Kidney (tissue), 14 donors: ENCODE data around the gene ACOX3. TPM values are rescaled to one million over a fixed set of nuclear protein-coding genes. Genes with fewer than 3 reads are reported as not detected.
A peak's percentile ranks its signal among the peaks of the same experiment; 100 is the strongest.

Experiments
- DNase-seq, 5 donors: peaks; one replicate each; pipeline ENCODE4 v3.0.0-alpha.2; 2013 to 2020
- FAIRE-seq: peaks from 2 replicates; lab custom pipeline; 2012; peaks lifted over from hg19 to GRCh38; lab: Jason Lieb, UNC
- H3K27ac ChIP-seq, 2 donors: one replicate each; pipeline ENCODE4 v1.7.0; 2013; ENCODE audit warnings: low read depth in 2 of 2, low read length in 2 of 2, inconsistent platforms in 1 of 2
- H3K27me3 ChIP-seq: one replicate; pipeline ENCODE4 v1.7.1; 2013; ENCODE audit warnings: low read length, inconsistent platforms; ENCODE audit not compliant: control insufficient read depth, insufficient read depth
- H3K36me3 ChIP-seq, 3 donors: one replicate each; pipeline versions ENCODE4 v1.7.0 to v1.7.1; 2013; ENCODE audit warnings: low read length in 3 of 3, control low read depth in 1 of 3, inconsistent platforms in 1 of 3; ENCODE audit not compliant: insufficient read depth in 3 of 3, control insufficient read depth in 2 of 3
- H3K4me1 ChIP-seq, 3 donors: one replicate each; pipeline versions ENCODE4 v1.7.0 to v1.7.1; 2013; ENCODE audit warnings: low read length in 3 of 3, inconsistent platforms in 1 of 3, low read depth in 1 of 3; ENCODE audit not compliant: control insufficient read depth in 2 of 3, insufficient read depth in 2 of 3
- H3K4me3 ChIP-seq, 3 donors: one replicate each; pipeline versions ENCODE4 v1.7.0 to v1.8.1; 2013; ENCODE audit warnings: low read length in 3 of 3, control low read depth in 1 of 3, inconsistent platforms in 1 of 3
- H3K9ac ChIP-seq, 3 donors: one replicate each; pipeline versions ENCODE4 v1.7.0 to v1.7.1; 2013; ENCODE audit warnings: low read length in 3 of 3, control low read depth in 1 of 3, inconsistent platforms in 1 of 3
- H3K9me3 ChIP-seq, 3 donors: one replicate each; pipeline versions ENCODE4 v1.7.0 to v1.7.1; 2013; ENCODE audit warnings: low read length in 3 of 3, control low read depth in 1 of 3, inconsistent platforms in 1 of 3; ENCODE audit not compliant: control insufficient read depth in 2 of 3, insufficient read depth in 1 of 3
- intact Hi-C: fragments of 100-400 bp; cut with DNase I; formaldehyde crosslinking; loops from one replicate; pipeline ENCODE4 v1.11.1; 2022
- polyA plus RNA-seq: library from polyadenylated mRNA; stranded (reverse); fragments of 350-450 nt; fragmentation: Illumina TruSeq; extraction: RNeasy Lipid Tissue Mini Kit (QIAGEN cat#74804); gene quantifications from one replicate; pipeline ENCODE4 v1.2.3, GENCODE V29; 2014; ENCODE audit warnings: low read depth, low replicate concordance; ENCODE audit not compliant: insufficient read depth
- total RNA-seq: library from RNA; stranded (reverse); fragmentation: NEBNext Ultra II Directional; extraction: Animal tissue kit (Norgen Biotek cat#: 25700); gene quantifications from one replicate; pipeline ENCODE4 v1.2.1, GENCODE V29; 2021
- TF ChIP-seq, protein P1 (sequence below): IDR thresholded peaks from 3 replicates; pipeline ENCODE4 v1.5.1; 2012; ENCODE audit warnings: mild to moderate bottlenecking, moderate library complexity, borderline replicate concordance; ENCODE audit not compliant: insufficient read depth; ENCODE audit errors: extremely low read depth
- donor health status: control.
- donor health status: control.
- donor health status: control.
- donor health status: control.
- donor health status: control.
- donor health status: DM: yes; HTN: yes; CAD: no.
- donor health status: Normal renal cell carcinoma (clear cell type).

Gene ACOX3
- total and polyA plus RNA-seq, 2 donors from 2014 or later: 10.1 to 21.7 TPM

DNA sequence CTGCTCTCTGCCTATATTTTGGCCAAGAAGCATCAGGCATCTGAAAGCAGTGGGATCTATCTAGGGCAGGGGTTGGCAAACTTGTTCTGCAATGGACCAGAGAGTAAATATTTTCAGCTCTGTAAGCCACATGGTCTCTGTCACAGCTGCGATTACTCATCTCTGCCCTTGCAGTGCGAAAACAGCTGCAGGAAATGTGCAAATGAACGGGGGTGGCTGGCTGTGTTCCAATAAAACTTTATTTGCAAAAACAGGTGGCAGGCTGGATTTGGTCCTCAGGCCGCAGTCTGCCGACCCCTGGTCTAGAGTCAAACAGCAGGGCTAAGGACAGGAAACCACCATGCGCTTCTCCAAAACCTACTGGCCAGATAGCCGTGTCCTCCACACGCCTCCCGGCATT is 48.6 kb downstream of the ACOX3 start:
- FAIRE-seq: no peak
- Histone ChIP-seq H3K9me3 (no peaks in the 10 kb centered on the region), H3K27ac (no peak overlapping the region), H3K27me3 (no peaks in the 10 kb centered on the region), H3K36me3 (peaks cover 0 to 26% (median 14%) of the 10 kb centered on the region in 3 donors), H3K4me3 (no peak overlapping the region), H3K9ac (no peak overlapping the region), H3K4me1 (peaks cover 7 to 12% (median 7%) of the 10 kb centered on the region in 3 donors)
- intact Hi-C loops: loop anchor here (10.0 kb wide), 1 partner anchor 127 kb away; the partner anchor contains the start of gene HTRA3
- DNase-seq: peak in 1 of 5 donors; percentile 49
- TF ChIP-seq, protein P1, sequence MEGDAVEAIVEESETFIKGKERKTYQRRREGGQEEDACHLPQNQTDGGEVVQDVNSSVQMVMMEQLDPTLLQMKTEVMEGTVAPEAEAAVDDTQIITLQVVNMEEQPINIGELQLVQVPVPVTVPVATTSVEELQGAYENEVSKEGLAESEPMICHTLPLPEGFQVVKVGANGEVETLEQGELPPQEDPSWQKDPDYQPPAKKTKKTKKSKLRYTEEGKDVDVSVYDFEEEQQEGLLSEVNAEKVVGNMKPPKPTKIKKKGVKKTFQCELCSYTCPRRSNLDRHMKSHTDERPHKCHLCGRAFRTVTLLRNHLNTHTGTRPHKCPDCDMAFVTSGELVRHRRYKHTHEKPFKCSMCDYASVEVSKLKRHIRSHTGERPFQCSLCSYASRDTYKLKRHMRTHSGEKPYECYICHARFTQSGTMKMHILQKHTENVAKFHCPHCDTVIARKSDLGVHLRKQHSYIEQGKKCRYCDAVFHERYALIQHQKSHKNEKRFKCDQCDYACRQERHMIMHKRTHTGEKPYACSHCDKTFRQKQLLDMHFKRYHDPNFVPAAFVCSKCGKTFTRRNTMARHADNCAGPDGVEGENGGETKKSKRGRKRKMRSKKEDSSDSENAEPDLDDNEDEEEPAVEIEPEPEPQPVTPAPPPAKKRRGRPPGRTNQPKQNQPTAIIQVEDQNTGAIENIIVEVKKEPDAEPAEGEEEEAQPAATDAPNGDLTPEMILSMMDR: no peak

DNA sequence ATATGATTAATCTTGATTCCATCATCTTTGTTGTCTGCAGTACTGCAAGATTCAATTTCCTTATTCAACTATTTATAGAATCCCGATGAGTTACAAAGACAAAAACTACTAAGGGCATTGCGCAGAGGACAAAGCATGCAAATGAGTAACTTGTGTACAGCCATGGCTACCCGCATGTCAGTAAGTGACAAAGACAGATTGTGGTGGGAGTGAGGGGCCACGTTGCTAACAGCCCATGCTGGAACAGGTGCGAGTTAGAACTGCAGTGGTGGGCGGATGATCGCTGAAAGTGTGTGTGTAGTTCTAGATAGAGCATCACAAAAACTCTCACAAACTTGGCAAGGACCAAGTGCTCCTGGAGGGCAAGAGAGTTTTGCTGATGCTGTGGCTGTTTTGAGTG is 49.5 kb downstream of the ACOX3 start:
- peaks cover 7 to 12% (median 7%) of the 10 kb centered on the region in 3 donors for H3K4me1 ChIP-seq
- no peak overlapping the region for H3K27ac ChIP-seq
- no peaks in the 10 kb centered on the region for H3K9me3 ChIP-seq
- no peak overlapping the region for H3K4me3 ChIP-seq
- no peaks in the 10 kb centered on the region for H3K27me3 ChIP-seq
- no peak overlapping the region for H3K9ac ChIP-seq
- TF ChIP-seq, protein P1: no peak
- FAIRE-seq: no peak
- intact Hi-C loops: loop anchor here (10.0 kb wide), 1 partner anchor 126 kb away; the partner anchor contains the start of gene HTRA3
- no peak for DNase-seq
- peaks cover 0 to 26% (median 15%) of the 10 kb centered on the region in 3 donors for H3K36me3 ChIP-seq

DNA sequence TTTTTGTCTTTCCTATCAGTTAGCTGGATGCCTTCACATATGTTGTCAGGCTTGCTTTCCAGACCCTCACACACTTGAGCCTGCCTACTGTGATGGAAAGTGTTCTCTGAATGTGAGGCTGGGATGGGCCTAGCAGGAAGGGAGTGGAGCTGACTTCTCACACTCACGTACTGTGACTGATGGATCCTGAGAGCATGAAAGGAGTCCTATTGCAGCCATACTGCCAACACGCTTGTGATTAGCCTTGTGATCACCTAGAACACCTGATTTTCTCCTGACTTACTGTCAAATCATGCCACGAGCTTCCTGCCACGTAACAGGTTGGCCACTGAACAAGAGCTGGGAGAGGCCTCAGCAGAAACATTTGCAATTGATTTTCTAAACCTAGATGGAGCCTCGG is 49.9 kb downstream of the ACOX3 start:
- no peak overlapping the region for H3K4me3 ChIP-seq
- no peak for FAIRE-seq
- no peak overlapping the region for H3K9ac ChIP-seq
- peaks cover 7 to 12% (median 7%) of the 10 kb centered on the region in 3 donors for H3K4me1 ChIP-seq
- no peaks in the 10 kb centered on the region for H3K27me3 ChIP-seq
- no peak for DNase-seq
- peaks cover 0 to 21% (median 13%) of the 10 kb centered on the region in 3 donors for H3K36me3 ChIP-seq
- no peaks in the 10 kb centered on the region for H3K9me3 ChIP-seq
- TF ChIP-seq, protein P1: no peak
- H3K27ac ChIP-seq: no peak overlapping the region
- intact Hi-C loops: loop anchor here (10.0 kb wide), 1 partner anchor 126 kb away; the partner anchor contains the start of gene HTRA3

DNA sequence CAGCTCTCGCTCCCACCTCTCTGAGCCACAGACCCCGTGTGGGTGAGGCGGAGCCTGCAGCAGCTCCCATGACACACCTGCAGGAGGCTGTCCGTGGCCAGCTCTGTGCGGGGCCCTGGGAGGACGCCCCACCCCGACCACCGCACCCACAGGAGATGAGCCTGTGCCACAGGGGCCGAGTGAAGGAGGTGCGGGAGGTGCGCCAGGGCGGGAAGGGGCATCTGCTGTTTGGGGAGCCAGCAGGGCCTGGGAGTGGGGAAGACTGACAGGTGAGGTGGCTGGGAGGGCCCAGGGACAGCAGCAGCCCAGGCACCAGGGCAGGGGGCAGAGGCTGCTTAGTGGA is 52.0 kb downstream of the ACOX3 start:
- intact Hi-C loops: no loop called here
- peaks cover 0 to 18% (median 16%) of the 10 kb centered on the region in 3 donors for H3K36me3 ChIP-seq

More for the DNA sequence above, 52.0 kb downstream of the ACOX3 start:
- DNase-seq (no peak), FAIRE-seq (no peak)
- no peak overlapping the region for H3K27ac ChIP-seq
- H3K4me3 ChIP-seq: no peak overlapping the region
- peaks cover 0 to 1% (median under 1%) of the 10 kb centered on the region in 3 donors for H3K4me1 ChIP-seq
- no peaks in the 10 kb centered on the region for H3K9me3 ChIP-seq
- no peak overlapping the region for H3K9ac ChIP-seq
- no peaks in the 10 kb centered on the region for H3K27me3 ChIP-seq
- TF ChIP-seq, protein P1: no peak
